HepG2 (cell line): ENCODE measurements around the gene RILP. TPM values are rescaled to one million over a fixed set of nuclear protein-coding genes. Genes with fewer than 3 reads are reported as not detected.

Experiments
- AGO1 ChIP-seq: fragments of 200-400 bp; formaldehyde crosslinking; IDR thresholded peaks from 2 replicates; pipeline ENCODE4 v1.6.1; 2017; ENCODE audit warnings: mild to moderate bottlenecking, low read depth, low read length, moderate library complexity; ENCODE audit not compliant: poor library complexity, severe bottlenecking
- BCLAF1 ChIP-seq: fragments of 450-650 bp; IDR thresholded peaks from 2 replicates; pipeline ENCODE4 v1.6.1; 2017; ENCODE audit warnings: mild to moderate bottlenecking
- CC2D1A ChIP-seq: sonication (generic); formaldehyde crosslinking; IDR thresholded peaks from 2 replicates; pipeline ENCODE4 v1.8.1; 2023; ENCODE audit warnings: mild to moderate bottlenecking, missing genetic modification reagents
- CEBPG ChIP-seq: IDR thresholded peaks from 2 replicates; pipeline ENCODE4 v1.6.1; 2016
- CERS6 ChIP-seq: sonication (generic); formaldehyde crosslinking; IDR thresholded peaks from 2 replicates; pipeline ENCODE4 v1.5.0; 2020; ENCODE audit warnings: missing genetic modification reagents
- CHCHD3 ChIP-seq: sonication (generic); formaldehyde crosslinking; IDR thresholded peaks from 2 replicates; pipeline ENCODE4 v1.8.0; 2022; ENCODE audit warnings: mild to moderate bottlenecking, missing genetic modification reagents, moderate library complexity
- FOXA1 ChIP-seq, 2 experiments: fragments of 450-650 bp in 1 of 2; sonication (generic) in 1 of 2; formaldehyde crosslinking in 1 of 2; IDR thresholded peaks; 2 replicates each; pipeline versions ENCODE4 v1.4.0 to v1.6.1; 2016 to 2020; ENCODE audit warnings: missing genetic modification reagents in 1 of 2
- GATAD1 ChIP-seq: IDR thresholded peaks from 2 replicates; pipeline ENCODE4 v1.6.1; 2016; ENCODE audit warnings: missing genetic modification reagents, missing compliant biosample characterization
- HMGXB4 ChIP-seq, 2 experiments: sonication (generic) in 1 of 2; formaldehyde crosslinking in 1 of 2; IDR thresholded peaks; 2 replicates each; pipeline versions ENCODE4 v1.4.0 to v1.6.1; 2018 to 2020; ENCODE audit warnings: missing genetic modification reagents in 2 of 2, borderline replicate concordance in 1 of 2, low read depth in 1 of 2, mild to moderate bottlenecking in 1 of 2, missing biosample characterization in 1 of 2
- IRX3 ChIP-seq: sonication (generic); formaldehyde crosslinking; IDR thresholded peaks from 2 replicates; pipeline ENCODE4 v1.8.1; 2023; ENCODE audit warnings: mild to moderate bottlenecking, low read depth, missing genetic modification reagents, borderline replicate concordance
- ISL2 ChIP-seq: sonication (generic); formaldehyde crosslinking; IDR thresholded peaks from 2 replicates; pipeline ENCODE4 v1.5.0; 2020; ENCODE audit warnings: missing genetic modification reagents
- KLF6 ChIP-seq: IDR thresholded peaks from 2 replicates; pipeline ENCODE4 v1.8.0; 2016; ENCODE audit warnings: missing biosample characterization, missing genetic modification reagents
- MYC ChIP-seq: sonication (generic); formaldehyde crosslinking; IDR thresholded peaks from 2 replicates; pipeline ENCODE4 v1.9.0; 2021; ENCODE audit warnings: missing genetic modification reagents, borderline replicate concordance
- PHB2 ChIP-seq: fragments of 450-650 bp; IDR thresholded peaks from 2 replicates; pipeline ENCODE4 v1.6.1; 2018; ENCODE audit not compliant: partially characterized antibody
- RARG ChIP-seq: sonication (generic); formaldehyde crosslinking; IDR thresholded peaks from 2 replicates; pipeline ENCODE4 v1.4.0; 2020; ENCODE audit warnings: low read depth, mild to moderate bottlenecking, missing genetic modification reagents
- TEAD3 ChIP-seq: optimal IDR thresholded peaks from 2 replicates; pipeline ENCODE3; 2016; ENCODE audit warnings: borderline replicate concordance
- TFDP1 ChIP-seq: IDR thresholded peaks from 2 replicates; pipeline ENCODE4 v1.6.1; 2016; ENCODE audit warnings: missing compliant biosample characterization, missing genetic modification reagents, borderline replicate concordance
- TOE1 ChIP-seq: sonication (generic); formaldehyde crosslinking; IDR thresholded peaks from 2 replicates; pipeline ENCODE4 v1.4.0; 2020; ENCODE audit warnings: mild to moderate bottlenecking, missing genetic modification reagents
- ZNF225 ChIP-seq: sonication (generic); formaldehyde crosslinking; IDR thresholded peaks from 2 replicates; pipeline ENCODE4 v1.4.0; 2020; ENCODE audit warnings: mild to moderate bottlenecking, missing genetic modification reagents
- ZNF670 ChIP-seq: sonication (generic); formaldehyde crosslinking; IDR thresholded peaks from 2 replicates; pipeline ENCODE4 v1.8.0; 2022; ENCODE audit warnings: mild to moderate bottlenecking, missing genetic modification reagents, borderline replicate concordance
- ZNF740 ChIP-seq: sonication (generic); formaldehyde crosslinking; IDR thresholded peaks from 2 replicates; pipeline ENCODE4 v1.4.0; 2020; ENCODE audit warnings: missing genetic modification reagents
- ZSCAN22 ChIP-seq: sonication (generic); formaldehyde crosslinking; IDR thresholded peaks from 2 replicates; pipeline ENCODE4 v1.4.0; 2020; ENCODE audit warnings: mild to moderate bottlenecking, missing genetic modification reagents
- polyA plus RNA-seq, 8 experiments: library from polyadenylated mRNA; depleted of rRNA in 3 of 8; stranded (reverse) in 7 of 8; unstranded in 1 of 8; fragments of >200 nt; fragmentation: Illumina TruSeq in 4 of 8; extraction: Trizol in 4 of 8; gene quantifications; 2 replicates each; pipeline versions ENCODE4 v1.2.1 to v1.2.3, GENCODE V29; 2011 to 2016; ENCODE audit warnings: low read depth in 4 of 8, missing spikeins in 1 of 8, mixed read lengths in 1 of 8; ENCODE audit not compliant: insufficient read depth in 1 of 8
- total RNA-seq, 5 experiments: library from RNA; depleted of rRNA; stranded (reverse); fragments of >200 nt; fragmentation: Illumina TruSeq; extraction: Trizol; gene quantifications; 2 replicates each; pipeline ENCODE4 v1.2.3, GENCODE V29; 2016; ENCODE audit warnings: low read depth in 1 of 5

Gene RILP
- total and polyA plus RNA-seq, 2 of the 13 experiments (the other 11 are each of a cell fraction or from before 2014, with no cell fraction given): 6.6 to 8.1 TPM

GRCh38 chr17:1648963-1649843, 463 bp downstream of the RILP start (continued):
- peak; percentile 57; the same call in 1 of the 2 replicates for TF ChIP-seq TFDP1 (CRISPR knock-in tag)
- TF ChIP-seq AGO1: peak; percentile 76
- TF ChIP-seq GATAD1 (CRISPR knock-in tag): peak; percentile 57; the same call in 1 of the 2 replicates
- peak; percentile 1; the same call in 1 of the 2 replicates for TF ChIP-seq ZNF740 (CRISPR knock-in tag)
- TF ChIP-seq TEAD3: peak; percentile 23
- no peak for TF ChIP-seq CHCHD3 (CRISPR knock-in tag)
- no peak for TF ChIP-seq RARG (CRISPR knock-in tag)
- no peak for TF ChIP-seq IRX3 (CRISPR knock-in tag)
- TF ChIP-seq ZNF670 (CRISPR knock-in tag): peak; percentile 38; the same call in 1 of the 2 replicates
- peak; percentile 58; the same call in 1 of the 2 replicates for TF ChIP-seq KLF6 (CRISPR knock-in tag)
- TF ChIP-seq MYC: peak; percentile 66; the same call in 1 of the 2 replicates
- TF ChIP-seq TOE1 (CRISPR knock-in tag): no peak
- TF ChIP-seq CC2D1A (CRISPR knock-in tag): no peak
- TF ChIP-seq ISL2: peak; percentile 15; the same call in 1 of the 2 replicates
- TF ChIP-seq BCLAF1: no peak
- TF ChIP-seq ZSCAN22 (CRISPR knock-in tag): 0 out of 2 replicates have a peak, but pooled peaks have one; percentile 30
- TF ChIP-seq CERS6: no peak
- peak; percentile 39 for TF ChIP-seq ZNF225 (CRISPR knock-in tag)
- TF ChIP-seq PHB2: no peak
- no peak for TF ChIP-seq FOXA1 (IDR thresholded peaks at IDR 0.05)
- 0 out of 2 replicates have a peak, but pooled peaks have one; percentile 13 for TF ChIP-seq FOXA1 (CRISPR knock-in tag; IDR thresholded peaks at IDR 0.05)
- peak; percentile 74 to 82 for TF ChIP-seq HMGXB4 (CRISPR knock-in tag; IDR thresholded peaks at IDR 0.05; ENCODE audit: borderline replicate concordance in 1 of 2, low read depth in 1 of 2)
- TF ChIP-seq CEBPG: no peak
